Activated naive CD8-positive, alpha-beta T cell treated with anti-CD3 and anti-CD28 coated beads, Interleukin-2, amount 50 U/mL, for 16 hours (primary cell): ENCODE measurements around the gene TXLNA.

ENCODE experiments used
- DNase-seq: peaks from one replicate; pipeline ENCODE4 v3.0.0-alpha.2; 2020; ENCODE audit warnings: low read depth, low spot score

Gene TXLNA

DNA sequence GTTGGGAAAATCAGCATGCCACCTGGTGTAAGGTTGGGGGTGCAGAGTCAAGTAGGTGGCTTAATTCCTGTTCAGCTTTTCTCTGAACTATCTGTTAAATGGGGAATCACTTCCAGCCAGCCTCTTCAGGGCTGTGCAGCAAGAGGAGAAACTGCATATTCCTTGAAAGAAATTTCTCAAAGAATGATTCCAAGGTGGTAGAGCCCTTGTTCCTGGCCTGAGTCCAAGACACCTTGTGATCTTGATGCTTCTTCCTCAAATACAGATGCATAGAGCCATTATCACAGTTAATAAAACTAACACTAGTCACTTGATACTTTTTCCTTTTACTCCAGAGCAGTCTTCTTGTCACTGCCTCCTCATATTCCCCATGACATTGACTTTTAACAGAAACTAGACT lies 5.2 kb downstream of the TXLNA start:
- no peak for DNase-seq

DNA sequence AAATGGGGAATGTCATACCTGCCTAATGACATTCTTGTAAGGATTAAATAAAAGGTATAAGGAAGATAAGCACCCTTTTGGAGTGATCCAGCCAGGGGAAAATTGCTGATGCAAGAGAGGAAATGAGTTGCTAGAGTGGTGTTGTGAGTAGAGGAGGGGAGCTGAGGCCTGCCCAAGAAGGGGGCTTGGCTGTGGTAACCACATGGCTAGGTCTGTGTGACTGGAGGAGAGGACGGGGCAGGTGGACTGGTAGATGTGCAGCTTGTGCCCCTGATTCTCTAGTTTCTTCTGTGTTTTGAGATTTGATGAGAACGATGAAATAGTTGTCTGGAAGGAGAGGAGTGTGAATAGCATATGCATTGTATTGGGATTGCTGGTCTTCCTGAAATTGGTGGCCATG lies 6.6 kb downstream of the TXLNA start:
- no peak for DNase-seq

DNA sequence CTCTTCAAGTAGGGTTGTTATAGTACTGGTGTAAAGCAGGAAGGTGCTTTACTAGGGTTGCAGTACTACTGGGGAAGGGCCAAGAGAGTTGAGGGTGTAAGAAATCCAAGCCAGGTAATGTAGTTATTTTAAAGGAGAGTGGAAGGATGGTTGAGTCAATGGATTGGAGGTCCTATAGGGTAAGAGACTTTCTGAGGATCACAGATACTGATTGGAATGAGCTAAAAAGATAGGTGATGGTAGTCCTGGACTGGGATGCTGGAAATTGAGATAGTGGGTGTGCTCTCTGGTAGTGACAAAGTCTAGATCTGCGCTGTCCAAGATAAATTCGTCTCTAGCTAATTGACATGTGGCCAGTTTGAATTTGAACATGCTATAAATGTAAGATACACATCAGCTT lies 7.0 kb downstream of the TXLNA start:
- DNase-seq, result no peak

DNA sequence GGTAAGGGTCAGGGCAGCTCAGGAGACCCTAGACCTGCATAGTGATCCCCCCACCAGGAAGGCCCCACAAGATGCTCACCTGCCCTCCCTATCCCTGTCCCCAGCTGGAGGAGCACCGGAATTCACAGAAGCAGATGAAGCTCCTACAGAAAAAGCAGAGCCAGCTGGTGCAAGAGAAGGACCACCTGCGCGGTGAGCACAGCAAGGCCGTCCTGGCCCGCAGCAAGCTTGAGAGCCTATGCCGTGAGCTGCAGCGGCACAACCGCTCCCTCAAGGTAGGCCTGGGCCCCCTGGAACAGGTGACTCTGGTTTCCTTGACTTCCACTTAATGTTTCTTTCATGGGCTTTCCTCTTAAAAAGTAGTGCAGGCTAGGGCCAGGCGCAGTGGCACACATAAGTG lies 8.4 kb downstream of the TXLNA start:
- DNase-seq, result no peak

DNA sequence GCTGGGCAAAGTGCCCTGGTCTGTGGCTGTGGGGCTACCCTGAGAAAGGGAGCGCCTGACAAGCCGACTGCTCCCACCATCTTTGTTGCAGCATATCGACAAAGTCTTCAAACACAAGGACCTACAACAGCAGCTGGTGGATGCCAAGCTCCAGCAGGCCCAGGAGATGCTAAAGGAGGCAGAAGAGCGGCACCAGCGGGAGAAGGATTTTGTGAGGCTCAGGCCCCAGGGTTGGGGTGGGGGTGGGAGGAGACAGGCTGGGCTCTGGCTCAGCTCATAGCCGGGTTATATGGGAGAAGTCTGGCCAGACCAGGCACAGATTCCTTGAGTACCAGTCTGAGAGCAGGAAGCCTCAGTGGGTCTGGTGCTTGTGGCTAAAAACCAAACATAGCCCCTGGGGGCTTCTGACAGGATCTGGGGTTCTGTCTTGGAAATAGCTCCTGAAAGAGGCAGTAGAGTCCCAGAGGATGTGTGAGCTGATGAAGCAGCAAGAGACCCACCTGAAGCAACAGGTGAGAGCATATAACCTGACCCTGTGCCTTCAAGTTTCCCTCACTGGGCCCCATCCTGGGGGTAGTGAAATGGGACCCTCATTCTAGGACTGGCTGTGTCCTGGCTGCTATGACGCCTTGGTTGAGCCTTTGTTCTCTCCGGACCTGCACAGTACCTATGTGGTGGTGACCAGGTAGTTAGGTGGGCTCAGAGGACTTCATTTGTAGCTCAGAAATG lies 12.9 kb downstream of the TXLNA start:
- no peak for DNase-seq

DNA sequence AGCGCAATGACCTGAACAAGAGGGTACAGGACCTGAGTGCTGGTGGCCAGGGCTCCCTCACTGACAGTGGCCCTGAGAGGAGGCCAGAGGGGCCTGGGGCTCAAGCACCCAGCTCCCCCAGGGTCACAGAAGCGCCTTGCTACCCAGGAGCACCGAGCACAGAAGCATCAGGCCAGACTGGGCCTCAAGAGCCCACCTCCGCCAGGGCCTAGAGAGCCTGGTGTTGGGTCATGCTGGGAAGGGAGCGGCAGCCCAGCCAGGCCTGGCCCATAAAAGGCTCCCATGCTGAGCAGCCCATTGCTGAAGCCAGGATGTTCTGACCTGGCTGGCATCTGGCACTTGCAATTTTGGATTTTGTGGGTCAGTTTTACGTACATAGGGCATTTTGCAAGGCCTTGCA lies 15.5 kb downstream of the TXLNA start:
- DNase-seq, result no peak

DNA sequence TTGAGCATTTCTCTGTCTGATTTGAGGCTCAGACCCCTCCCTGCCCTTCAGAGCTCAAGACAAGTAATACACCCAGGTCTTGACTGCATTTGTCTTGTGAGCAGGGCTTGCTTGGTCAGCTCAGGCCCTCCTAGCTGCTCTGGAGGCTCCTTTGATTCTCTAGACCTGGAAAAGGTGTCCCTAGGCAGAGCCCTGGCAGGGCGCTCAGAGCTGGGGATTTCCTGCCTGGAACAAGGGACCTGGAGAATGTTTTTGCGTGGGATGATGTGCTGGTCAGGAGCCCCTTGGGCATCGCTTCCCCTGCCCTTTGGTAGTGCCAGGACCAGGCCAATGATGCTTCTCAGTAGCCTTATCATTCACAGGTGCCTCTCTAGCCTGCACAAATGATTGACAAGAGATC lies 16.1 kb downstream of the TXLNA start:
- DNase-seq, result no peak

DNA sequence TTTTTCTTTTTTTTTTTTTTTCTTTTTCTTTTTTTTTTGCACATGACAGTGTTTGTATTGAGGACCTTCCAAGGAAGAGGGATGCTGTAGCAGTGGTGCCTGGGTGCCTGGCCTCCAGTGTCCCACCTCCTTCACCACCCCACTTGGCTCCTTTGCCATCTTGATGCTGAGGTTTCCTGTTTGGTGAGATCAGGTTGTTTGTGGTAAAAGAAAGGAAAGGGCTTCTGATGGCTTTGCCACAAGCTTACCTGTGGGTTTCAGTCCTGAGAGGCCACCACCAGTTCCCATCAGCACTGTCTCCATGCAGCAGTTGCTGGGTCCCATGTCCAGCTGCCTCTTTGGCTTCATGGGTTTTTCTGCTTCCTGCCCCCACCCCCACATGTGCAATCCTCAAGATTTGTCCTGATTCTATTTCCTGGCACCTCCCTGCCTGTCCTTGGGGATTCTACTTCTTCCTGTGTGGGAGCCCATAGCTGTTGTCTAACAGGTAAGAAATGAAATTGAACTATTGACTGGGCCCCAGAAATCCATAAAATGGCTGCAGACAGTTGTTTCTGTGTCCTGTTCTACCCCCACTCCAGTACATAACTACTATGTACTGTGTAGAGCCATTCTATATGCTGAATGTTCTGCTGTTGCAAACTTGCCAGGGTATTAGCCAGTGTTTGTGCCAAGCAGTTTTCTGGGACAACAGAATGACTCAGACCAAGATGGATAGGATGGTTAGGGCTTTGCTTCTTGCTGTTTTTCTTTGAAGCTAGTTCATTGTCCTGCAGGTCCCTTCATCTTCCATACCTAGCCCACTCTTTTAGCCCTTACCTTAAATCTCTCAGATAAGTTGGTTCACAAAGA lies 16.7 kb downstream of the TXLNA start:
- no peak for DNase-seq

DNA sequence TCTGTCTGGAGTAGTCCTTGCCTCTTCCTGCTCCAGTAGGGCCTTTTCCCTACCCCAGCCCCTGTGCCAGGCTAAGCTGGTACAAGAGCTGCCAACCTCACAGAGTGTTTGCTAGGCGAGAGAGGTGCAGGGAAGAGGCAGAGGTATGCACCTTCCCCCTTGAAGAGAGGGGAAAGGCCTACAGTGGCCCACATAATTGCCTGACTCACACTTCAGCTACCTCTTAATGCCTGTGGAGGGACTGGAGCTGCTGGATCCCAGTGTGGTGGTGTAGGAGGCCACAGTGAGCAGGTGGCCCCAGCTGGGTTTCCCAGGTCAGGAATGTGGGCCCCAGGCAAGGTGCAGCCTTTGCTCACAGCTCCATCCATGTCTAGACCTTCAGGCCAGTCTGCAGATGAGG lies 17.6 kb downstream of the TXLNA start:
- no peak for DNase-seq

DNA sequence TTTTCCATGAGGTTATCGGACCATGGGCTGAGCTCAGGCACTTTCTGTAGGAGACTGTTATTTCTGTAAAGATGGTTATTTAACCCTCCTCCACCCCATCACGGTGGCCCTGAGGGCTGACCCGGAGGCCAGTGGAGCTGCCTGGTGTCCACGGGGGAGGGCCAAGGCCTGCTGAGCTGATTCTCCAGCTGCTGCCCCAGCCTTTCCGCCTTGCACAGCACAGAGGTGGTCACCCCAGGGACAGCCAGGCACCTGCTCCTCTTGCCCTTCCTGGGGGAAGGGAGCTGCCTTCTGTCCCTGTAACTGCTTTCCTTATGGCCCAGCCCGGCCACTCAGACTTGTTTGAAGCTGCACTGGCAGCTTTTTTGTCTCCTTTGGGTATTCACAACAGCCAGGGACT lies 18.4 kb downstream of the TXLNA start:
- DNase-seq, result no peak

DNA sequence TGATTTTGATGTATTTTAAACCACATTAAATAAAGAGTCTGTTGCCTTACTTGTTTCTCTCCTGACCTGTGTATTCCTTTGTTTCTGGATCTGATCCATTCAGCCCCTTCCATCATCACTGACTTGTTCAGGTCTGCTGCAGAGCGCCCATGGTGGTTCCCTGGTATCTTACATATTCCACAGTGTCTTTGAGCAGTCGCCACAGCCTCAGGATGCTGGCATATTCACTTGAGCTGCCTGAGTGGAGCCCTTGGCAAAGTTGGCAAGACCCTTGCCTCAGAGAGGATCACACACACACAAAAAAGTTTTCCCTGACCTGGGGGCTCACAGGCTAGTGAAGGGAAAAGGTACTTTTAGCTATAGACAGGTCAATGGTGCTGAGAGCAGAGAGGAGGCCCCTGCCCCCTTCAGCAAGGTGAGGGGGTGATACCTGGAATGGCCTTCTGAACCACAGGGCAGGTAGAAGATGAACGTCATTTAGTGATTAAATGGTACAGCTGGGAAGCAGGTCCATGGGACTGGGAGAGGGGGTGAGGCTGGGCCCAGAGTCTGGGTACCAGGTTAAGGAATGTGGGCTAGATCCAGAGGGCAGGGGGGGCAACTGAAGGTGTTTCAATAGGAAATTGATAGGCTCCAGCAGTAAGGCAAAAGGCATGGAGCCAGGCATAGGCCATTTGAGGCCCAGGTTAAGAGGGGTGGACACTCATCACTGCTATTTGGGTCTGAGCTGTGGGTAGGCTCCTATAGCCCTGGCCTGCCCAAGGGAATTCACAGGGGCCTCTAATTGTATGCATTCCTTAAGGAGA lies 19.0 kb downstream of the TXLNA start:
- no peak for DNase-seq

DNA sequence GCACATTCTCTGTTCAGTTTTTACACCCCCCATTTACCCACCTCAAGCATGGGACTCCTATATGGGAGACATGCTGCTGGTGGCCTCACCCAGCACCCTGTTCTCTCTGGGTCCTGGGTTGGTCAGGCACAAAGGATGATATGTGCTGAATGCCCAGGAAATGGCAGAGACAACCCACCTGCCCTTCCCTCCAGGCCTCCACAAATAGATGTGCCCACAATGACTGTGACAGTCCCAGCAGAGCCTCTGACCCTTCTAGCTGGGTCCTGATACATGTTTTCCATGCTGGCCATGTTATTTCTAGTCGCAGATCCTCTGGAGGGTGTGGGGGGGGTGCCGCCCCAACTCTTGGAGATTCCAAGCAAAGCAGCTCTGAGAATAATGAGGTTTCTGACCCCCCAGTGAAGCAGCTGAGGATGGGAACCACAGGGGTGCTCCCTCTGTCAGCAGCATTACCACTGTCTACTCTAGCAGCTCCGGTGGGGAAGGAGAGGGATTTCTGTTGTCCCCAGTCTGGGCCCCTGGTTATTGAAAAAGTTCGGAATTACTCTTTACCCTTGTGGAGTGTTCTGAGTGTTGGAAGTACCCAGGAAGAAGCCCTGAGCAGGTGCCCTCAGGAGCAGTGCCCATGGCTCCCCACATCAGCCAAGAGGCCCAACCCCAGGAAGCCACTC lies 19.7 kb downstream of the TXLNA start:
- DNase-seq, result no peak

DNA sequence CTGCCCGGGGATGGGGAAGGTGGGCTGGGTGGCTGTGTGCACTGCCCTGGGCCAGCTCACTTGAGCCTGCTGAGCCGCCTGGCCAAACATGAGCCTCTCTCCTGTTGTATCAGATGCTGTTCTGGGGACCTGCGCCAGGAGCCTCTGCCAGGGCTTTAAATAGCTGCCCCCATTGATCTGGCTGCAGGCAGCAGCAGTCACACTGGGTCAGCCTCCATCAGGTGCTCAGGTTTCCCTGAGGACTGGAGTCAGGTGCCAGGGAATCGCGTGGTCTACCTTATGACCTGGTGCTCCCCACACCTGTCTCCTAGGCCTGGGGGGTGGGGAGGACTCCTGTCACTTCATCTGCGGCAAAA lies 20.2 kb downstream of the TXLNA start:
- no peak for DNase-seq

DNA sequence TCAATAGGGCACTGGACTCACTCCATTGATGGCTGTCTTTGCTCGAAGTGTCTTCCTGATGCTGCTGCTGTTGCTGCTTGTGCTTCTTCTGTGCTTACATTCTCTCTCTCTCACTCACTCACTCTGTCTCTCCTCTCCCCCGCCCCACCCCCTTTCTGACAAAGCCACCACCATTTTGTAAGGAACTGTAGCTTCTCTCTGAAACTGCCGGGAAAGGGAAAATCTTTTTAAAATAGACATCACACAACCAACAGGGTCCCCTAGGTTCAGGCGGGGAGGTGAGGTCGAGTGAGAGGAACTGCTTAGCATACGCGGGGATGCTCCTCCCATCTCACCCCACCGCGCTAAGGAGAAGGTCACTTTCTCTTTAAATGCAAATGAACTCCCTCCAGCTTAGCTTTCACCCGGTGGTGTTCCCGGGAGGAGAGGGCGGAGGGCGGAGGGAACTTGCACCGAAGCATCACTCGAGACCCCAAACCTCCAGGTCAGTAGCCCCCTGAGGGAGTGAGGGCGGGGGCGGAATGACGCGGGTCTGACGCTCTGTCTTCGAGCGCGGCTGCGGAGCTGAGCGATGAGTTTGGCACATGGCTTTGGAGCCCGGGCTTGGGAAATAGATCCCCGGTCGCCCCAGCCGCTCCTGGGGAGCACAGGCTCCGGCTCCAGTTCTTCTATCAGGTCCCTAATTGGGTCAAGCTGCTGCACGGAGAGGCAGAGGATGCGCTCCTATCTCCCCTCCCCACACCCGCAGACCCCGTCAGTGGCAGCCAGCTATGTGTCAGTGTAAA lies 20.9 kb downstream of the TXLNA start, which contains the start of gene CCDC28B:
TSS of gene CCDC28B (plus strand) at position 370 of the 785 bp plus-strand sequence. CDS start 1,341 bp downstream, outside the sequence.
- no peak for DNase-seq

DNA sequence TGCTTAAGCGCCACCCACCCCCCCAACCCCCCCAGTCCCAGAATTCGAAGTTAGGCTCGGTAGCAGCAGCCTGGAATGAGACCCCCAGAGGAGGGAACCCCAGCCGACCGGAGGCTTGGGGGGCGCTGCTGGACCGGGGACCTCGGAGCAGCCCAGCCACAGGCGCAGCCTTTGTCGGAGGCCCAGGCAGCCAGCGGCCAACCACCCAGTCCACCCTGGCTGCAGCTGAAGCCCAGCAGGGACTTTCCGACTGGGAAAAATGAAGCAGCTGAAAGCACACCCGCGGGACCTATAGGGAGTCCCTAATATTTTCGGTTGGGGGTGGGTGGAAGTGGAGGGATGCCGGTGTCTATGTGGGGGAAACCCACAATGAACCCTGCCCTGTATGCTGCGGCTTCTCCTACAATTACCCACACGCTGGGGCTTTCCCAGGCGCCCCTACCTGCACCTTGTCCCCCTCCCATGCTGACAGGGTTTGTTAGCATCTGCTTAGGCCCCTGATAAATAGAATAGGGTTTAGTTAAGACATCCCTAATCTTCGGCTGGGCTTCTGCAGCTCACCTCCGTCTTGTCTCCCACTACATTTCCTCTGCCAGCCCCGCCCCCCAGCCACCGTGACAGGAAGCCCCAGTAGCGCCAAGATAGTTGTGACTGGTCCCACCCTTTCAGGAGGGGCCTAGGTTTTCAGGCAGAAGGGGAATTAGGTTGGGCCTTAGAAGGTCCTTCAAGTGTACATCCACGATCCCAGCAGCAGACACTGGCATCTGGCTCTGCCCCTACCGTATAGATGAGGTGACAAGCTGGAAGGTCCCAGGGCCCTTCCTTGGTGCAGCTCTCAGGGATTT lies 21.8 kb downstream of the TXLNA start:
- DNase-seq, result peak; percentile 46

DNA sequence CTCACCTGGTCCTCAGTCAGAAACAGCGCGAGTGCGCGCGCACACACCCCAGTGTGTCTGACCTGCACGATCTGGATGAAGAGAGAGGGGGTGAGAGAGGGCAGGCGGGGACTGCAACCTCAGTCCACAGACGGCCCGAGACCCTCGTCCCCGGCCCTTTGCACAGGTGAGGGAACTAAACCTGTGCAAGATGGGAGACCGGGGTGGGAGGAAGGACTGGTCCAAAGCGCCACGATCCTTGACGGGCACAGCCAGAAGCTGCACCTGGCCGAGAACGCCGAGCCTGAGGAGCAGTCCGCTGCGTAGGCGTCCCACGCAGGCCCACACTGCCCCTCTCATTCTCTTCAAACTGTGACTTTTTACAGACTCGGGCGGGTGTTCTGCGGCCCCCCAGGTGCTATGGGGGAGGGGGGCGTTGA lies 25.5 kb downstream of the TXLNA start:
- no peak for DNase-seq

DNA sequence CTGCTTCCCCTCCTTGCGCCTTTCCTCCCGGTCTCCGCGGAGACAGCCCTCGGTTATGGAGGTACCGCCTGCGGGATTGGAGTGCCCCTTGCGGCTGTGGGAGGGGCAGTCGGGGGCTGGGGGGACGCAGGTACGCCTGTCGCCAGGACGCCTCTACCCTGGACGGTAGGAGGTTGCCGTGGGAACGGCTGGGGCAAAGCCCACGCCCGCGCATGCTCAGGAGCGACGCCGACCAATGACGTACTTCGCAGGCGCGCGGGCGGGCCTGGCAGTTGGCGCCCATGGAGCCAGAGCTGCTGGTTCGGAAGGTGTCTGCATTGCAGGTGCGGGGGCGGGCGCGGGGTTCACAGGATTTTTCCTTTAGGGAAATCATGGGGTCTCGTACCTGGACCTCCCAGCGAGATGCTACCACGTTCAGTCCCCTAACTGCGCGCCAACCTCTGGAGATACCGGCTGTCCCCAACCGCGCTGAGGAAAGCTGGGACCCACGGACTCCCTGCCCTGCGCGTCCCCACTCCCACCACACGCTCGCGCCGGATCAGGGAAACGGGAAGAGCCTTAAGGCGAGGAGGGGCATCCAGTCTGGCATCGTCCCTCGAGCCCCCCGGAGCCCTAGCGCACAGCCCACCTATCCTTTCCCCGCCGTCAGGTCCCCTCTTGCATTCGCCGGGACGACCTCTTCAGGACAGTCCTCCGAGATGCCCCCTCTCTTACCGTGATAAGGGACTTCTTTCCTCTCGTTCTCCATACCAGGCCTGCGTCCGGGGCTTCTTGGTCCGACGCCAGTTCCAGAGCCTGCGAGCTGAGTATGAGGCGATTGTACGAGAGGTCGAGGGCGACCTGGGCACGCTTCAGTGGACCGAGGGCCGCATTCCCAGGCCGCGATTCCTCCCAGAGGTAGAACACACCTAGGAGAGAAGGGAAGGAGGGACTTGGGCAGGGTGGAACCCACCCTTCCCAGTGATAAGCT lies 26.2 kb downstream of the TXLNA start, which contains the start of gene IQCC:
TSS of gene IQCC (plus strand) at position 271 of the 970 bp plus-strand sequence. CDS start at position 282, 11 bp downstream.
- DNase-seq, result peak; percentile 52

DNA sequence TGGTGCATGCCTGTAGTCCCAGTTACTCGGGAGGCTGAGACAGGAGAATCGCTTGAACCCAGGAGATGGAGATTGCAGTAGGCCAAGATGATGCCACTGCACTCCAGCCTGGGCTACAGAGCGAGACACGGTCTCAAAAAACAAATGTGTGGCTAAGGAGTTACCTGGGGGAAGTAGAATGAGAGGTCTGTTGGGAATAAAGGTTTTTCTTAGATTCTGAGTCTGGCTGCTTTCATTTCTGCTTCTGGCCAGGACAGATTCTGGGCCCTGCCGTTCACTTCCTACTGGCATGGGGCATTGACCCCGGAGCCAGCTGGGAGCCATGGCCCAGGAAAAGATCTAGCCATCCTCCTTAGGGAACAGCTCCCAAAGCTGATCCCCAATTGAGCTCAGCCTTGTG lies 29.0 kb downstream of the TXLNA start:
- DNase-seq, result no peak

DNA sequence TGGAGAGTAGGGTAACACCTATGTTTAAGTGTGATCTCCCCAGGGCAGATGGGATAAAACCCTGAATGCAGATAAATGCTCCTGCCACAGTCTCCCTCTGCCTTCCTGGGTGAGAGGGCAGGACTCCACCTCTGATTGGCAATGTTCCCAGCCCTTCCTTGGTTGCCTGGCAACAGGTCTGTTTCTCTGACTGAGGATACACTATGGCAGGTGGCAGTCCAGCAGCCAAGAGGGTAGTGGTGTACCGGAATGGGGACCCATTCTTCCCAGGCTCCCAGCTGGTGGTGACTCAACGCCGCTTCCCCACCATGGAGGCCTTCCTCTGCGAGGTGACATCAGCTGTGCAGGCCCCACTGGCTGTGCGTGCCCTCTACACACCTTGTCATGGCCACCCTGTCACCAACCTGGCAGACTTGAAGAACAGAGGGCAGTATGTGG lies 29.4 kb downstream of the TXLNA start, which contains the start of gene DCDC2B:
TSS of gene DCDC2B (plus strand) at position 199 of the 438 bp plus-strand sequence. CDS start at position 204, 5 bp downstream.
- no peak for DNase-seq
